Kidney epithelial cell (primary cell): Measurements from ENCODE around the gene ZNF335. TPM values are rescaled to one million over a fixed set of nuclear protein-coding genes. Genes with fewer than 3 reads are reported as not detected.

Experiments used
- DNase-seq: peaks from one replicate; pipeline ENCODE4 v3.0.0-alpha.2; 2010; ENCODE audit warnings: low read depth
- H3K27me3 ChIP-seq: 2 replicates; pipeline ENCODE4 v1.6.0; 2011; ENCODE audit warnings: low read length; ENCODE audit not compliant: control insufficient read depth, insufficient read depth
- H3K36me3 ChIP-seq: 2 replicates; pipeline ENCODE4 v1.5.1; 2011; ENCODE audit warnings: low read length; ENCODE audit not compliant: control insufficient read depth, insufficient read depth
- H3K4me3 ChIP-seq: 2 replicates; pipeline ENCODE4 v1.5.1; 2011; ENCODE audit warnings: low read depth, mild to moderate bottlenecking, control low read depth, low read length
- total RNA-seq: library from RNA; depleted of rRNA; stranded (reverse); fragments of >200 nt; gene quantifications from 2 replicates; pipeline ENCODE4 v1.2.3, GENCODE V29; 2015
- TF ChIP-seq, protein P1 (sequence below): IDR thresholded peaks from 2 replicates; pipeline ENCODE4 v1.5.1; 2011; ENCODE audit warnings: mild to moderate bottlenecking, moderate library complexity, low read length, control low read depth, inconsistent platforms; ENCODE audit not compliant: insufficient read depth, poor library complexity, severe bottlenecking

The ZNF335 gene
- total RNA-seq, 1 donor from 2014 or later, result 20.3 TPM

DNA sequence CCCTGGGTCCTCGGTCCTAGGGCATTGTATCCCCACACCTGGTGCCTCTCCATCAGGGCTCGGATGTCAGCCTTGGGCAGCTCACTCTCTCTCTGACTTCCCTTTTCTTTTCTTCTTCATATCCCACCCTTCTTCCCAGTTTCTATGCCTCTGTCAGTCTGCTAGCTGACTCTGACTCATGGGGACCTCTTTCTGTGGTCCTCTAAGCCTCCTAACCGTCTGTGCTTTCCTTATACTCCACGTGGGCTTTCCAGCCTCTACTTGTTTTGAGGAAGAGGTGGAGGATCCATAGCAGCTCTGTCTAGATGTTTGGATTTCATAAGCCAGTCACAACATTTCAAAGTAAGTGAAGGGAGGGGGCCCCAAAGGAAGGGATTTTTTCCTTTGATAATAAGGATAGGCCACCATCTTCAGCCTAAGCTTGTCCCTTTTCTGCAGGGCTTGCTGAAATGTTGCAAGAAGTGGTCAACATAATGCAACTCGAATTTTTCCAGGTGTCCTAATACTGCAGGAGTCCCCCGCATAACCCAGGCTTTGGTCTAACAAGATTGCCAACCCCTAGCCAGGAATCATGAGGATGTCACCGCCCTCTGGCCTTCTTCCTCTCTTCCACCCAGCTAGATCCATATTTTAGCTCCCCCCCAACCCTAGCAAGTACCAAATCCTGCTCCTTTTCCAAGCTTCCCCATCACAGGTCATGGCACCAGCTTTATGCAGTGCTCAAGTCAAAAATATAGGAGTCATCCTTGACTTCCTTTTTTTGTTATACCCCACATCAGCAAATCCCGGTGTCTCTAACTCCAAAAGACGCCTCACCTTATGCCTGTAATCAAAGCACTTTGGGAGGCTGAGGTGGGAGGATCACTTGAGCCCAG lies 51.3 kb downstream of the ZNF335 start:
- no peaks in the 10 kb centered on the region for H3K27me3 ChIP-seq
- no peak for DNase-seq
- H3K4me3 ChIP-seq, result no peak overlapping the region
- TF ChIP-seq, protein P1, sequence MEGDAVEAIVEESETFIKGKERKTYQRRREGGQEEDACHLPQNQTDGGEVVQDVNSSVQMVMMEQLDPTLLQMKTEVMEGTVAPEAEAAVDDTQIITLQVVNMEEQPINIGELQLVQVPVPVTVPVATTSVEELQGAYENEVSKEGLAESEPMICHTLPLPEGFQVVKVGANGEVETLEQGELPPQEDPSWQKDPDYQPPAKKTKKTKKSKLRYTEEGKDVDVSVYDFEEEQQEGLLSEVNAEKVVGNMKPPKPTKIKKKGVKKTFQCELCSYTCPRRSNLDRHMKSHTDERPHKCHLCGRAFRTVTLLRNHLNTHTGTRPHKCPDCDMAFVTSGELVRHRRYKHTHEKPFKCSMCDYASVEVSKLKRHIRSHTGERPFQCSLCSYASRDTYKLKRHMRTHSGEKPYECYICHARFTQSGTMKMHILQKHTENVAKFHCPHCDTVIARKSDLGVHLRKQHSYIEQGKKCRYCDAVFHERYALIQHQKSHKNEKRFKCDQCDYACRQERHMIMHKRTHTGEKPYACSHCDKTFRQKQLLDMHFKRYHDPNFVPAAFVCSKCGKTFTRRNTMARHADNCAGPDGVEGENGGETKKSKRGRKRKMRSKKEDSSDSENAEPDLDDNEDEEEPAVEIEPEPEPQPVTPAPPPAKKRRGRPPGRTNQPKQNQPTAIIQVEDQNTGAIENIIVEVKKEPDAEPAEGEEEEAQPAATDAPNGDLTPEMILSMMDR, result no peak
- no peaks in the 10 kb centered on the region for H3K36me3 ChIP-seq

DNA sequence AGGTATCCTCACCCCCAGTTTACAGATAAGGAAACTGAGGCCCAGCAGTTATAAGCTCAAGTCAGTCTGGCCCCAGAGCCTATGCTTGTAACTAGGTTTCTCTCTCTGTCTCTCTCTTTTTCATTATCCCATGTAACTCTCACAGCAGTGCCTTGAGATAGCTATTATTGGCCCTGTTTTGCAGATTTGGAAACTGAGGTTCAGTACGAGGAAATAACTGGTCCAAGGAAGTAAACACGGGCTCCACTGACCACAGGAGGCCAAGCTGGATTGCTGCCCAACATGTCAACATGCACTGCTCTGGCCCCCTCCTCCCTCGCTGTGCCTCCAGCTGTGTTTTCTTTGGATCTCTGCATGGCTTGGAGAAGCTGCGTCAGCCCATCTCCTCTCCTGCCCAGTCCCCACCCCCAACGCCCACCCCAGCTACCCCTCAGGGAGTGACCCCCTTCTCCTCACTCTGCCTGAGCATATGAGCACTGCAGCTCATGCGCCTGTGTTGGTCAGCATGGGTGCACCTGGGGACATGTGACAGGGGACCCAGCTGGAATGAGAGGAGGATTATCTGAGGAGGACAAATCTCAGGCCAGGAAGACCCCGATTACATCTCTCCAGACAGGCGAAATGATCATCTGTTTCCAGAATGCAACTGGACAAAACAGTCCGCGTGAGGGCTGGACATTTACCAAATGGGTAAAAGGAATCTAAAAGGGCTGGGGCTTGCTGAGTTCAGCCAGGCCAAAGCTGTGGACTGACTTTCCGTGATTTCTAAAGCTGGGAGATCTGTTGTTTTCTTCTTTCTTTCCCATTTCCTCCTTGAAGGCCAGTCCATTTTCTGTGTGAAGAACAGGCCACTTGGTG lies 52.2 kb downstream of the ZNF335 start:
- H3K27me3 ChIP-seq, result no peaks in the 10 kb centered on the region
- TF ChIP-seq, protein P1, result no peak
- DNase-seq, result no peak
- no peak overlapping the region for H3K4me3 ChIP-seq
- H3K36me3 ChIP-seq, result no peaks in the 10 kb centered on the region

GRCh38 chr20:45918779-45919537 lies 53.0 kb downstream of the ZNF335 start:
- no peak for DNase-seq

DNA sequence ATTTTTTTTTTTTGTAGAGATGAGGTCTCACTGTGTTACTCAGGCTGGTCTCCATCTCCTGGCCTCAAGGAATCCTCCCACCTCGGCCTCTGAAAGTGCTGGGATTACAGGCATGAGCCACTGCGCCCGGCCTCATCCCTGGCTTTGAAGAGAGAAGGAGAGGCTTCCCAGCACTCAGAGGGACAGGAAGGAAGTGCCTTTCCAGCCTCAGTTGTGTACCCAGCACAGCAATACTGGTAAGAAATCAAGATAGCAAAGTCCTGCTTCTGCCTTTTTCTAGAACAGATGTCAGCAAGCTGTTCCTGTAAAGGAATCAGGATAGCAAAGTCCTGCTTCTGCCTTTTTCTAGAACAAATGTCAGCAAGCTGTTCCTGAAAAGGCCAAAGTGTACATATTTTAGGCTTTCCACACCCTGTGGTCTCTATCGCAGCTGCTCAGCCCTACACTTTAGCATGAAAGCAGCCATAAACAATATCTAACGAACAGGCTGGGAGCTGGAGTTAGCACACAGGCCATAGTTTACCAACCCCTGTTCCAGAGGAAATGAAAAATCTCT lies 53.7 kb downstream of the ZNF335 start:
- TF ChIP-seq, protein P1, result no peak
- no peaks in the 10 kb centered on the region for H3K36me3 ChIP-seq
- H3K4me3 ChIP-seq, result no peak overlapping the region
- H3K27me3 ChIP-seq, result no peaks in the 10 kb centered on the region
- DNase-seq, result no peak

More at GRCh38 chr20:45918779-45919537, 53.0 kb downstream of the ZNF335 start:
- TF ChIP-seq, protein P1, result no peak
- H3K36me3 ChIP-seq, result no peaks in the 10 kb centered on the region
- H3K4me3 ChIP-seq, result no peak overlapping the region
- no peaks in the 10 kb centered on the region for H3K27me3 ChIP-seq

DNA sequence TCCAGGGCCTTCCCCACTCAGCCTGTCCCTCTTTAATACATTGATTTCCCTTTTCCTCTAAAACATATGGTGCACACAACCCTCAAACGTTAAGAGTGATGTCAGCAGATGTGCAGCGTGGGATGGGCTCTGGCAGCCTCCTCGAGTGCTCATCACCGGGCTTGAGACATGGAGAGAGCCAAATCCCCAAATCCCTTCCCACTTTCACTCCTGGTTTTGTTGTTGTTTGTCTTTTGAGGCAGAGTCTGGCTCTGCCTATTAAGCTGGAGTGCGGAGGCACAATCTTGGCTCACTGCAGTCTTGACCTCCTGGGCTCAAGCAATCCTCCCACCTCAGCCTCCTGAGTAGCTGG lies 54.2 kb downstream of the ZNF335 start:
- Histone ChIP-seq H3K4me3 (no peak overlapping the region), H3K27me3 (no peaks in the 10 kb centered on the region), H3K36me3 (no peaks in the 10 kb centered on the region)
- TF ChIP-seq, protein P1, result no peak
- DNase-seq, result no peak
